CD14-positive monocyte (primary cell): Measurements from ENCODE around the gene HMCN2. TPM values are rescaled to one million over a fixed set of nuclear protein-coding genes. Genes with fewer than 3 reads are reported as not detected.

Experiments used
- DNase-seq, 3 donors: peaks; one replicate each; pipeline ENCODE4 v3.0.0-alpha.2; 2011 to 2022
- H2AFZ ChIP-seq: 2 replicates; pipeline ENCODE4 v1.6.0; 2012; ENCODE audit warnings: mild to moderate bottlenecking, low read depth, low read length, inconsistent platforms; ENCODE audit not compliant: insufficient read depth, poor library complexity, severe bottlenecking
- H3K27ac ChIP-seq, 2 donors: 1 replicate in 1 of 2; 2 replicates in 1 of 2; pipeline ENCODE4 v1.5.1; 2012 to 2013; ENCODE audit warnings: low read length in 2 of 2, control low read depth in 1 of 2, inconsistent platforms in 1 of 2, low read depth in 1 of 2, mild to moderate bottlenecking in 1 of 2
- H3K27me3 ChIP-seq, 2 donors: one replicate each; pipeline versions ENCODE4 v1.6.0 to v1.6.1; 2011 to 2013; ENCODE audit warnings: low read length in 2 of 2; ENCODE audit not compliant: control insufficient read depth in 2 of 2, insufficient read depth in 2 of 2
- H3K36me3 ChIP-seq, 2 donors: replicated peaks in 1 of 2; 1 replicate in 1 of 2; 2 replicates in 1 of 2; pipeline versions ENCODE4 v1.5.1 to v1.6.1; 2012 to 2013; ENCODE audit warnings: low read length in 2 of 2, control low read depth in 1 of 2, inconsistent platforms in 1 of 2, mild to moderate bottlenecking in 1 of 2; ENCODE audit not compliant: insufficient read depth in 2 of 2, control insufficient read depth in 1 of 2
- H3K4me1 ChIP-seq, 2 donors: 1 replicate in 1 of 2; 2 replicates in 1 of 2; pipeline versions ENCODE4 v1.5.1 to v1.6.1; 2012 to 2013; ENCODE audit warnings: low read length in 2 of 2, control low read depth in 1 of 2, inconsistent platforms in 1 of 2, mild to moderate bottlenecking in 1 of 2, moderate library complexity in 1 of 2; ENCODE audit not compliant: insufficient read depth in 2 of 2, control insufficient read depth in 1 of 2
- H3K4me2 ChIP-seq: replicated peaks from 2 replicates; pipeline ENCODE3; 2012; ENCODE audit warnings: low read length, moderate library complexity, mild to moderate bottlenecking; ENCODE audit not compliant: poor library complexity, severe bottlenecking; ENCODE audit errors: extremely low read depth
- H3K4me3 ChIP-seq, 3 experiments: fragments of 200-600 bp in 1 of 3; sonication (generic) in 1 of 3; replicated peaks in 1 of 3; 1 replicate in 2 of 3; 2 replicates in 1 of 3; pipeline ENCODE4 v1.5.1; 2011 to 2013; ENCODE audit warnings: low read length in 3 of 3, mild to moderate bottlenecking in 3 of 3, control low read depth in 2 of 3, low read depth in 2 of 3, inconsistent platforms in 1 of 3, moderate library complexity in 1 of 3
- H3K79me2 ChIP-seq: 2 replicates; pipeline ENCODE4 v1.6.0; 2012; ENCODE audit warnings: mild to moderate bottlenecking, control low read depth, inconsistent platforms, low read length, moderate library complexity; ENCODE audit not compliant: insufficient read depth
- H3K9ac ChIP-seq: 2 replicates; pipeline ENCODE4 v1.6.0; 2017; ENCODE audit warnings: low read length, mild to moderate bottlenecking; ENCODE audit not compliant: insufficient read depth, poor library complexity, severe bottlenecking
- H3K9me3 ChIP-seq, 2 donors: replicated peaks in 1 of 2; 1 replicate in 1 of 2; 2 replicates in 1 of 2; pipeline versions ENCODE4 v1.5.1 to v1.6.1; 2012 to 2013; ENCODE audit warnings: low read length in 2 of 2, control low read depth in 1 of 2; ENCODE audit not compliant: control insufficient read depth in 1 of 2, insufficient read depth in 1 of 2
- H4K20me1 ChIP-seq: 2 replicates; pipeline ENCODE4 v1.6.0; 2012; ENCODE audit warnings: mild to moderate bottlenecking, low read length, control low read depth, moderate library complexity; ENCODE audit not compliant: insufficient read depth
- H3K27ac Mint-ChIP-seq, 7 donors: one replicate each; pipeline ENCODE4 v1.8.0; 2020; ENCODE audit warnings: mild to moderate bottlenecking in 7 of 7, mixed read lengths in 7 of 7, moderate library complexity in 6 of 7, inconsistent platforms in 2 of 7
- H3K27me3 Mint-ChIP-seq, 3 donors: one replicate each; pipeline ENCODE4 v1.8.0; 2021 to 2022; ENCODE audit warnings: low read depth in 3 of 3, mild to moderate bottlenecking in 3 of 3, mixed read lengths in 3 of 3, moderate library complexity in 3 of 3, inconsistent platforms in 1 of 3
- H3K36me3 Mint-ChIP-seq, 2 donors: one replicate each; pipeline ENCODE4 v1.8.0; 2020; ENCODE audit warnings: mixed read lengths in 2 of 2, inconsistent platforms in 1 of 2, mild to moderate bottlenecking in 1 of 2
- H3K4me1 Mint-ChIP-seq: one replicate; pipeline ENCODE4 v1.8.0; 2020; ENCODE audit warnings: mild to moderate bottlenecking, mixed read lengths
- H3K4me3 Mint-ChIP-seq, 2 donors: one replicate each; pipeline ENCODE4 v1.8.0; 2020; ENCODE audit warnings: mild to moderate bottlenecking in 2 of 2, mixed read lengths in 2 of 2, moderate library complexity in 1 of 2
- H3K9me3 Mint-ChIP-seq, 7 donors: one replicate each; pipeline ENCODE4 v1.8.0; 2020 to 2022; ENCODE audit warnings: mixed read lengths in 7 of 7, mild to moderate bottlenecking in 6 of 7, moderate library complexity in 6 of 7, inconsistent platforms in 2 of 7
- CTCF ChIP-seq: fragments of 200-600 bp; IDR thresholded peaks from one replicate; pipeline ENCODE4 v1.8.0; 2022; ENCODE audit warnings: antibody characterized with exemption, mild to moderate bottlenecking
- WGBS: methylation state at CpG from one replicate; pipeline ENCODE4 v1.1.5; 2013; ENCODE audit warnings: missing lambda C conversion rate; ENCODE audit not compliant: insufficient coverage; 5-methylcytosine and 5-hydroxymethylcytosine counted together
- intact Hi-C, 2 donors: fragments of 100-400 bp; cut with micrococcal nuclease; formaldehyde crosslinking; loops; one replicate each; pipeline versions ENCODE4 v1.15.0 to v1.15.1; 2023
- polyA minus RNA-seq: library from RNA; depleted of rRNA, polyadenylated mRNA; stranded (reverse); fragments of >200 nt; gene quantifications from 2 replicates; pipeline ENCODE4 v1.2.3, GENCODE V29; 2012
- polyA plus RNA-seq, 3 donors: library from polyadenylated mRNA; depleted of rRNA in 1 of 3; unstranded in 2 of 3; stranded (reverse) in 1 of 3; fragments of 300-500 nt in 2 of 3; fragments of >200 nt in 1 of 3; fragmentation: Illumina TruSeq in 2 of 3; gene quantifications; 1 replicate in 2 of 3; 2 replicates in 1 of 3; pipeline ENCODE4 v1.2.3, GENCODE V29; 2012 to 2021
- total RNA-seq, 12 experiments: library from RNA in 1 of 12; stranded (reverse) in 1 of 12; fragments of 120-200 nt in 1 of 12; gene quantifications; one replicate each; pipeline ENCODE4 v1.2.4 and lab custom pipeline; 2013 to 2026; ENCODE audit warnings: mixed read lengths in 6 of 12, inconsistent platforms in 1 of 12

Gene HMCN2
- not detected for total RNA-seq (2013)
- not detected for polyA plus RNA-seq
- polyA minus RNA-seq = under 0.01 TPM in 1 of 2 replicates, not detected in the other
- total RNA-seq (lab: John Stamatoyannopoulos, UW) = 0 to 8.0 (median 0.17) reads per million in 11 experiments

- intact Hi-C loops = no loop called here
- H3K4me3 Mint-ChIP-seq = peak within 1 kb of the TSS; percentile 39 to 77
- H3K27me3 Mint-ChIP-seq = peaks cover 67 to 81% (median 70%) of the 10 kb centered on the region in 3 donors
- Histone ChIP-seq H3K4me2 (peak within 1 kb of the TSS; percentile 23), H3K27ac (no peak within 1 kb of the TSS), H3K27me3 (peaks cover 27 to 68% of the 10 kb centered on the region in 2 donors), H2AFZ (no peak within 1 kb of the TSS), H3K36me3 (no peaks in the 10 kb centered on the region), H3K79me2 (no peaks in the 10 kb centered on the region), H3K4me1 (peaks cover 15 to 21% of the 10 kb centered on the region in 2 donors), H4K20me1 (no peaks in the 10 kb centered on the region), H3K4me3 (no peak within 1 kb of the TSS), H3K9me3 (peaks cover 0 to 22% of the 10 kb centered on the region in 2 donors), H3K9ac (no peak within 1 kb of the TSS)
- 3% methylated on average over 73 of the region's 89 CpGs for WGBS
- no peak within 1 kb of the TSS for H3K27ac Mint-ChIP-seq
- peaks cover 0 to 13% (median 7%) of the 10 kb centered on the region in 7 donors for H3K9me3 Mint-ChIP-seq
- peaks cover 0 to 6% of the 10 kb centered on the region in 2 donors for H3K36me3 Mint-ChIP-seq
- no peak for DNase-seq
- peaks cover 32% of the 10 kb centered on the region for H3K4me1 Mint-ChIP-seq
- TF ChIP-seq CTCF = no peak
Measured at GRCh38 chr9:130265431-130266235, at the start of gene HMCN2. HMCN2 (plus strand) TSS chr9:130265760; CDS start chr9:130265879, 119 bp downstream.

- no peaks in the 10 kb centered on the region for H3K9me3 ChIP-seq
- no peaks in the 10 kb centered on the region for H3K79me2 ChIP-seq
- Mint-ChIP-seq H3K27me3 (peaks cover 0 to 3% (median 1%) of the 10 kb centered on the region in 3 donors), H3K36me3 (no peaks in the 10 kb centered on the region), H3K4me1 (no peaks in the 10 kb centered on the region), H3K27ac (no peak overlapping the region), H3K9me3 (peaks cover 0 to 2% (median 0%) of the 10 kb centered on the region in 7 donors), H3K4me3 (no peak overlapping the region)
- no peaks in the 10 kb centered on the region for H3K4me1 ChIP-seq
- no peak overlapping the region for H3K9ac ChIP-seq
- no peak overlapping the region for H3K4me3 ChIP-seq
- no peaks in the 10 kb centered on the region for H3K36me3 ChIP-seq
- no peak overlapping the region for H3K4me2 ChIP-seq
- no peak for DNase-seq
- intact Hi-C loops = no loop called here
- no peaks in the 10 kb centered on the region for H4K20me1 ChIP-seq
- H3K27ac ChIP-seq = no peak overlapping the region
- TF ChIP-seq CTCF = no peak
- 95% methylated on average over 7 of the region's 10 CpGs for WGBS
- H3K27me3 ChIP-seq = no peaks in the 10 kb centered on the region
- H2AFZ ChIP-seq = no peak overlapping the region
Measured at GRCh38 chr9:130217838-130218237, 47.7 kb upstream of the HMCN2 start.
